Measurements from ENCODE around the gene NXPH4.

The NXPH4 gene

DNA sequence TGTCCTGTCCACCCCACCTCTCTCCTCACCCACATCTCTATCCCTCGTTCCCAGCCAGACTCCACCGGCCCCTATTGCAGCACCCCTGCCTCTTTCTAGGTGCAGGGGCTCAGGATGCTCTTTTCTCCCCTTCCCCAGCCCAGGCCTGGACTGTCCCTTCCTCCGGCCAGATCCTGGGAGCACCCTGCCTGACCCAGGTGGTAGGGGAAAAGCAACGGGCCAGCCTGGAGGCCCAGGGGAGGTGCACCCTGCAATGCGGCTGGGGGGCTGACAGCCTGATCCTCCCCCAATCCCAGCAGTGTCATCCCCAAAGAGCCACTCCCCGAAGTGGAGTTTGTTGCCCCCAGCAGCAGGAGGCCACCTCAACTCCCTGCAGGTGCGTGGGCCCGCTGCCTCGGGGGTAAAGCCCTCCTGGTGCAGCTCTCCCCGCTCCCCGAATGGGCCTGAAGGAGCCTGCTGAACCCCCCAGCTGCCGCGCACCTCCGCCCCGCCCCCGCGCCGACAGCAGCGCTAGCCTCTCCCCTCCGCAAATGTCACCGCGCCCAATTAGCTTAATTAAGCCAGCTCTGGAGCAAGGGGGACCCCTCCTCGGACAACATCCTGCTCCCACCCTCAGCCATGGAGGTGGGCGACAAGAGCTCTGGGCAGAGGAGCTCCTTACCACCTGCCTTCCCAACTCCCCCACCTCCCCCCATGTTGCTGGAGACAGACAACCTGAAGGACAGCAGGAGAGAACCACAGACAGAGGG, 4.7 kb downstream of the NXPH4 start:
- no peak for DNase-seq (ENCODE audit: low read depth)
- no peak overlapping the region for H3K4me3 ChIP-seq (ENCODE audit: low read depth, low read length)
- TF ChIP-seq, protein P1, sequence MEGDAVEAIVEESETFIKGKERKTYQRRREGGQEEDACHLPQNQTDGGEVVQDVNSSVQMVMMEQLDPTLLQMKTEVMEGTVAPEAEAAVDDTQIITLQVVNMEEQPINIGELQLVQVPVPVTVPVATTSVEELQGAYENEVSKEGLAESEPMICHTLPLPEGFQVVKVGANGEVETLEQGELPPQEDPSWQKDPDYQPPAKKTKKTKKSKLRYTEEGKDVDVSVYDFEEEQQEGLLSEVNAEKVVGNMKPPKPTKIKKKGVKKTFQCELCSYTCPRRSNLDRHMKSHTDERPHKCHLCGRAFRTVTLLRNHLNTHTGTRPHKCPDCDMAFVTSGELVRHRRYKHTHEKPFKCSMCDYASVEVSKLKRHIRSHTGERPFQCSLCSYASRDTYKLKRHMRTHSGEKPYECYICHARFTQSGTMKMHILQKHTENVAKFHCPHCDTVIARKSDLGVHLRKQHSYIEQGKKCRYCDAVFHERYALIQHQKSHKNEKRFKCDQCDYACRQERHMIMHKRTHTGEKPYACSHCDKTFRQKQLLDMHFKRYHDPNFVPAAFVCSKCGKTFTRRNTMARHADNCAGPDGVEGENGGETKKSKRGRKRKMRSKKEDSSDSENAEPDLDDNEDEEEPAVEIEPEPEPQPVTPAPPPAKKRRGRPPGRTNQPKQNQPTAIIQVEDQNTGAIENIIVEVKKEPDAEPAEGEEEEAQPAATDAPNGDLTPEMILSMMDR (conservative IDR thresholded peaks at IDR 0.05; ENCODE audit: low read depth, low read length): no peak

DNA sequence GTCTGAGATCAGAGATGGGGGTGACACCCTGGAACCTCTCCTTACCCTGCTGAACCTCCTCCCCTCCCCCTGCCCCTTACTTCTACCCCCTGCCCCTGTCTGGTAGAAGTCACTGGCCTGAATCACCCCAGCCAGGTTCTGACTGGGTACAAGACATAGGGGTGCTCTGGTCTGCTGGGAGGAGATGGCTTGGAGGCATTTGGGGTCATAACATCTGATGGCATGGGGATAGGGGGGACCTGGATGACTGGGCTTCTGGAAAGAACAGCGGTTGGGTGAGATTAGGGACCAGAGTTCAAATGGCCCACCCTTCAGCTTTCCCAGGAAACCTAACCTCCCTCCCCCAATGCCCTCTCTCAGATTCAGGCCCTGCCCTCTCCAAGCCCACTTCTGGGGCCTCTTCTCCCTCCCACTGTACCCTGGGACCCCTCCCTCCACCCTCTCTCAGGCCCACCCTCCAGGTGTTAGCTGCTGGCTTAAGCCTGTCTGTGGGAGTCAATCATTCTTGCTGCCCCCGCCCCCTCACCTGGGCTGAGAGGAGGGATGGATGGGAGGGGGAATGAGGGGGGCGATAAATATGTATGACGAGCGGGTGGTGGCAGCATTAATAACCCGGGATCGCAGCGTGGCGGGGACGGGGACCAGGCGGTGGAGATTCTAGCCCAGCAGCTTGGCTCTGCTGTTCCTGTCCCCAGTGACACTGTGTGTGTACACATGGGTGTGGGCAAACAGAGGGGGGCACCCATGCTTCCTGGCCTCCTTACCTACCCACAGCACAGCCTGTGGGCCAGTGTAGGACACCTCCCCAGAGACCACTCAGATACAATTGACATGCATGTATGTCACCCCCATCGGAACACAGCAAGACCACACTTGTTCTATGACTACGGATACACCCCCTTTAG, 5.9 kb downstream of the NXPH4 start:
- DNase-seq (ENCODE audit: low read depth): no peak
- H3K4me3 ChIP-seq (ENCODE audit: low read depth, low read length): no peak overlapping the region
- TF ChIP-seq, protein P1 (conservative IDR thresholded peaks at IDR 0.05; ENCODE audit: low read depth, low read length): no peak

DNA sequence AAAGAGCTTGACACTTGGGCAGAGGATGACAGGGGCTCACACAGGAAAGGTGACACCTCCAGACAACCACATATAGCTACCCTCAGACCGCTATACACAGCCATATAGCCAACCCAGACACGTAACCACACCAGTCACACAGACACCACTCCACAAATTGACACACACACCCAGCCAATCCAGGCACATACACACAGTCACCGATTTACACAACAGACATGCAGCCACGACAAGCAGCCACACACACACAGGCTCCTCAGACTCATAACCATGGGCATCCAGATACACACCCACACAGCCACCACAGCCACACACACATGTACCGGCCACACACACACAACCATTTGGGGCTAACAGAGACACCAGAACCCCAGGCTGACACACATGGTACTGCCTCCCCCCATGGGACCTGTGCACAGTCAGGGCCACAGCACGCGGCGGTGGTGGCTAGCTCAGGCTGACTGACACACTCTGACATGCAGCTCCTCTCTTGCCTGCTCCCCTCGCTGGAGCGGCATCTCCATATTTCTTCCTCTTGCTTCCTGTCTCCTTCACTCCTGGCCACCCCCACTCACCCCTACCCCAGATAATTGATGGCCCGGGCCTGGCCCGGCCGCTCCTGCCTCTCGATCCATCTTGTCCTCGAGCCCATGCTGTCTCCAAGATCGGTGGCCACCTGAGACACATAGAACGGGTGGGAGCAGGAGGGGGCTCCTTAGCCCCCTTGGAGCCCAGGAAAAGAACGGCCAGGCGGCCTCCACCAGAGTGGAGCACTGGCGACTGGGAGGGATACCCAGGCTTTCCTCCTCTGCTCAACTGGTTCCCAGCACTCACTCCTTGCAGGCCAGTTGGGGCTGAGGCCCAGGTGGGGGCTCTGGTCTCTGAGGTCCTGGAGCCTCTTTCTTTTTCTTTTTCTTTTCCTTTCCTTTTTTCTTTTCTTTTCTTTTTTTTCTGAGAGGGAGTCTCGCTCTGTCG, 6.9 kb downstream of the NXPH4 start:
- H3K4me3 ChIP-seq (ENCODE audit: low read depth, low read length): no peak overlapping the region
- TF ChIP-seq, protein P1 (conservative IDR thresholded peaks at IDR 0.05; ENCODE audit: low read depth, low read length): no peak
- no peak for DNase-seq (ENCODE audit: low read depth)

DNA sequence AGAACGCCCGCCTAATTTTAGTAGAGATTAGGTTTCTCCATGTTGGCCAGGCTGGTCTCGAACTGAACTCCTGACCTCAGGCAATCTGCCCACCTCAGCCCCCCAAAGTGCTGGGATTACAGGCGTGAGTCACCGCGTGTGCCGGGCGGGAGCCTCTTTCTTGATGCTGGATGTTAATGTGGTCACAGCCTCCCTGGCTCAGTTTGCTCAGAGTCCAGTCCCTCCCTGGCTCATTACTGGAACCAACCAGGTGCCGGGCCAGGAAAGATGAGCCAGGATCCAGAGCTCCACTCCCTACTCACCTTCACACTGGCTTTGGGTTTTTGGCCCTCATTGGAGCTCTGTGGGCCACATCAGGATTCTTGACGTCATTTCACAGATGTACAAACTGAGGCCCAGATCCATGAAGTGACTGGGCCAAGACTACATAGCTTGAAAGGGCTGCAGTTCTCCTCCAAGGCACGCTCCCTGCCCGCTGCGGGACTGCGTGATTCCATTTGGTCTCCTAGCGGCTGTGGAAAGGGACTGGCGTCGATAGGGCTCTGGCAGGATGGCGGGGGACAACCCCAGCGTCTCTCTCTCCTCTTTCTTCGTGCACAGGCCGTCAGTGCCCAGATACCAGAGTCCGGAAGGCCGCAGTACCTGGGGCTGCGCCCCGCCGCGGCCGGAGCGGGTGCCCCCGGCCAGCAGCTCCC, 7.8 kb downstream of the NXPH4 start:
- H3K4me3 ChIP-seq (ENCODE audit: low read depth, low read length): no peak overlapping the region
- TF ChIP-seq, protein P1 (conservative IDR thresholded peaks at IDR 0.05; ENCODE audit: low read depth, low read length): no peak
- no peak for DNase-seq (ENCODE audit: low read depth)

DNA sequence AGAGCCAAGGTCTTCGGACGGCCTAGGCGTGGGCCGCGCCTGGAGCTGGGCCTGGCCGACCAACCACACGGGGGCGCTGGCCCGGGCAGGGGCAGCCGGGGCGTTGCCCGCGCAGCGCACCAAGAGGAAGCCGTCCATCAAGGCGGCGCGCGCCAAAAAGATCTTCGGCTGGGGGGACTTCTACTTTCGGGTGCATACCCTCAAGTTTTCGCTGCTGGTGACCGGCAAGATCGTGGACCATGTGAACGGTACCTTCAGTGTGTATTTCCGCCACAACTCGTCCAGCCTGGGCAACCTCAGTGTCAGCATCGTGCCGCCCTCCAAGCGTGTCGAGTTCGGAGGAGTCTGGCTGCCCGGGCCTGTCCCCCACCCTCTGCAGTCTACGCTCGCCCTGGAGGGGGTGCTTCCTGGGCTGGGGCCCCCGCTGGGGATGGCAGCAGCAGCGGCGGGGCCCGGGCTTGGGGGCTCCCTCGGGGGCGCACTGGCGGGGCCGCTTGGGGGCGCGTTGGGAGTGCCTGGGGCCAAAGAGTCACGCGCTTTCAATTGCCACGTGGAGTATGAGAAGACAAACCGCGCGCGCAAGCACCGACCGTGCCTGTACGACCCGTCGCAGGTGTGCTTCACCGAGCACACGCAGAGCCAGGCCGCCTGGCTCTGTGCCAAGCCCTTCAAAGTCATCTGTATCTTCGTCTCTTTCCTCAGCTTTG, 8.5 kb downstream of the NXPH4 start:
- TF ChIP-seq, protein P1 (conservative IDR thresholded peaks at IDR 0.05; ENCODE audit: low read depth, low read length): peak; percentile 45
- H3K4me3 ChIP-seq (ENCODE audit: low read depth, low read length): no peak overlapping the region
- no peak for DNase-seq (ENCODE audit: low read depth)

All from choroid plexus epithelial cell (primary cell).